H1 (cell line): ENCODE measurements around the gene BCAS3. TPM values are rescaled to one million over a fixed set of nuclear protein-coding genes. Genes with fewer than 3 reads are reported as not detected.

ENCODE experiments used
- CTCF ChIA-PET: fragments of 300-600 bp; sonication (Branson Sonifier 250); formaldehyde crosslinking; loops from one replicate; lab custom pipeline; 2021; ENCODE audit not compliant: partially characterized antibody; lab: Charles Lee
- POLR2A ChIA-PET: fragments of 300-600 bp; sonication (Branson Sonifier 250); formaldehyde crosslinking; loops from one replicate; lab custom pipeline; 2021; ENCODE audit warnings: inconsistent platforms; ENCODE audit not compliant: partially characterized antibody; lab: Charles Lee
- DNase-seq, 2 experiments: peaks; one replicate each; pipeline versions ENCODE4 v3.0.0 to v3.0.0-alpha.2; 2010 to 2022; ENCODE audit warnings: low spot score in 2 of 2, low read depth in 1 of 2, mixed read lengths in 1 of 2
- FAIRE-seq: peaks from 2 replicates; lab custom pipeline; 2011; peaks lifted over from hg19 to GRCh38; lab: Jason Lieb, UNC
- H2AFZ ChIP-seq: 2 replicates; pipeline ENCODE4 v1.8.1; 2012; ENCODE audit warnings: low read length, inconsistent platforms
- H2AK5ac ChIP-seq: 2 replicates; pipeline ENCODE4 v1.6.1; 2013; ENCODE audit warnings: low read depth, low read length
- H2BK120ac ChIP-seq: replicated peaks from 2 replicates; pipeline ENCODE3; 2013; ENCODE audit warnings: low read depth, low read length, inconsistent platforms
- H2BK12ac ChIP-seq: 2 replicates; pipeline ENCODE4 v1.6.1; 2013; ENCODE audit warnings: low read depth, low read length
- H2BK15ac ChIP-seq: 2 replicates; pipeline ENCODE4 v1.6.1; 2013; ENCODE audit warnings: low read length
- H2BK20ac ChIP-seq: 2 replicates; pipeline ENCODE4 v1.6.1; 2013; ENCODE audit warnings: low read length
- H2BK5ac ChIP-seq: 2 replicates; pipeline ENCODE4 v1.6.1; 2013; ENCODE audit warnings: low read depth, low read length
- H3K14ac ChIP-seq: 2 replicates; pipeline ENCODE4 v1.6.1; 2013; ENCODE audit warnings: inconsistent platforms; ENCODE audit not compliant: insufficient read length
- H3K18ac ChIP-seq: 2 replicates; pipeline ENCODE4 v1.6.1; 2013; ENCODE audit warnings: low read length; ENCODE audit errors: extremely low read depth
- H3K23ac ChIP-seq: 2 replicates; pipeline ENCODE4 v1.6.1; 2013; ENCODE audit warnings: inconsistent platforms; ENCODE audit not compliant: insufficient read length
- H3K23me2 ChIP-seq: 2 replicates; pipeline ENCODE4 v1.6.1; 2013; ENCODE audit warnings: low read depth, low read length
- H3K27ac ChIP-seq: 2 replicates; pipeline ENCODE4 v1.6.1; 2011; ENCODE audit warnings: low read depth, low read length, inconsistent platforms
- H3K27me3 ChIP-seq, 4 experiments: replicated peaks in 1 of 4; 1 replicate in 1 of 4; 2 replicates in 3 of 4; pipeline versions ENCODE4 v1.6.1 to v1.8.1; 2011 to 2013; ENCODE audit warnings: low read length in 3 of 4, mild to moderate bottlenecking in 3 of 4, inconsistent platforms in 2 of 4, mixed read lengths in 2 of 4, moderate library complexity in 1 of 4; ENCODE audit not compliant: control insufficient read depth in 3 of 4, insufficient read depth in 3 of 4; ENCODE audit errors: extremely low read depth in 1 of 4
- H3K36me3 ChIP-seq, 4 experiments: 2 replicates each; pipeline versions ENCODE4 v1.6.1 to v1.8.1; 2011 to 2013; ENCODE audit warnings: mild to moderate bottlenecking in 4 of 4, low read length in 3 of 4, moderate library complexity in 2 of 4, control low read depth in 1 of 4, inconsistent platforms in 1 of 4; ENCODE audit not compliant: insufficient read depth in 4 of 4, control insufficient read depth in 2 of 4
- H3K4ac ChIP-seq: replicated peaks from 2 replicates; pipeline ENCODE3; 2013; ENCODE audit warnings: low read length, low read depth, mixed read lengths, inconsistent platforms; ENCODE audit not compliant: insufficient read length
- H3K4me1 ChIP-seq, 4 experiments: replicated peaks in 1 of 4; 1 replicate in 1 of 4; 2 replicates in 3 of 4; pipeline versions ENCODE4 v1.6.1 to v1.8.1; 2011 to 2013; ENCODE audit warnings: low read length in 3 of 4, inconsistent platforms in 2 of 4, mixed read lengths in 1 of 4; ENCODE audit not compliant: insufficient read depth in 4 of 4, control insufficient read depth in 3 of 4
- H3K4me2 ChIP-seq, 2 experiments: 2 replicates each; pipeline versions ENCODE4 v1.6.1 to v1.8.1; 2011 to 2013; ENCODE audit warnings: low read depth in 2 of 2, low read length in 2 of 2, control low read depth in 1 of 2, inconsistent platforms in 1 of 2, mild to moderate bottlenecking in 1 of 2; ENCODE audit not compliant: insufficient read depth in 1 of 2
- H3K4me3 ChIP-seq, 4 experiments: fragments of 200-600, 300-600 bp in 1 of 4; sonication (generic), shearing (Covaris generic), sonication (Bioruptor Twin) in 1 of 4; 2 replicates each; pipeline versions ENCODE4 v1.5.1 to v1.8.1; 2011 to 2016; ENCODE audit warnings: low read length in 4 of 4, low read depth in 3 of 4, control low read depth in 2 of 4, inconsistent platforms in 2 of 4, mild to moderate bottlenecking in 2 of 4, mixed read lengths in 1 of 4, moderate library complexity in 1 of 4; ENCODE audit not compliant: insufficient read depth in 2 of 4; ENCODE audit errors: extremely low read depth in 1 of 4
- H3K56ac ChIP-seq: replicated peaks from 2 replicates; pipeline ENCODE3; 2013; ENCODE audit warnings: low read depth, mild to moderate bottlenecking, mixed read lengths, low read length, inconsistent platforms; ENCODE audit not compliant: insufficient read length
- H3K79me1 ChIP-seq: 2 replicates; pipeline ENCODE4 v1.6.1; 2013; ENCODE audit warnings: low read depth, low read length, control low read depth
- H3K79me2 ChIP-seq, 2 experiments: 2 replicates each; pipeline versions ENCODE4 v1.6.1 to v1.8.1; 2012 to 2013; ENCODE audit warnings: low read length in 2 of 2, mild to moderate bottlenecking in 2 of 2, inconsistent platforms in 1 of 2; ENCODE audit not compliant: insufficient read depth in 2 of 2, control insufficient read depth in 1 of 2
- H3K9ac ChIP-seq, 4 experiments: replicated peaks in 1 of 4; 1 replicate in 1 of 4; 2 replicates in 3 of 4; pipeline versions ENCODE4 v1.6.1 to v1.8.1; 2011 to 2013; ENCODE audit warnings: low read depth in 3 of 4, low read length in 3 of 4, control low read depth in 2 of 4, mild to moderate bottlenecking in 2 of 4, moderate library complexity in 2 of 4, inconsistent platforms in 1 of 4; ENCODE audit errors: extremely low read depth in 1 of 4
- H3K9me3 ChIP-seq, 2 experiments: 2 replicates each; pipeline versions ENCODE4 v1.6.1 to v1.8.1; 2012 to 2013; ENCODE audit warnings: mild to moderate bottlenecking in 2 of 2, moderate library complexity in 2 of 2, control low read depth in 1 of 2, inconsistent platforms in 1 of 2, low read depth in 1 of 2, low read length in 1 of 2, mixed read lengths in 1 of 2; ENCODE audit not compliant: insufficient read depth in 2 of 2
- H4K20me1 ChIP-seq, 2 experiments: replicated peaks in 1 of 2; 2 replicates each; pipeline versions ENCODE3 to v1.8.1; 2011 to 2013; ENCODE audit warnings: inconsistent platforms in 2 of 2, low read length in 2 of 2, mild to moderate bottlenecking in 1 of 2; ENCODE audit not compliant: insufficient read depth in 2 of 2, control insufficient read depth in 1 of 2
- H4K5ac ChIP-seq: 2 replicates; pipeline ENCODE4 v1.6.1; 2013; ENCODE audit warnings: low read length, low read depth, mixed read lengths, inconsistent platforms; ENCODE audit not compliant: insufficient read length
- H4K8ac ChIP-seq: 2 replicates; pipeline ENCODE4 v1.8.0; 2013; ENCODE audit warnings: mild to moderate bottlenecking, moderate library complexity, low read length, inconsistent platforms; ENCODE audit not compliant: insufficient read depth; ENCODE audit errors: extremely low read depth
- H4K91ac ChIP-seq: replicated peaks from 2 replicates; pipeline ENCODE3; 2013; ENCODE audit warnings: low read length, mixed read lengths, inconsistent platforms; ENCODE audit not compliant: insufficient read length
- CHD2 ChIP-seq: IDR thresholded peaks from 2 replicates; pipeline ENCODE4 v1.6.1; 2012; ENCODE audit warnings: low read length, improper control_type of control experiment
- FOSL1 ChIP-seq: IDR thresholded peaks from 2 replicates; pipeline ENCODE4 v1.6.1; 2011; ENCODE audit warnings: mild to moderate bottlenecking, low read depth, low read length, moderate library complexity; ENCODE audit not compliant: insufficient read depth
- GTF2F1 ChIP-seq: IDR thresholded peaks from 2 replicates; pipeline ENCODE4 v1.6.1; 2012; ENCODE audit warnings: low read depth, low read length, improper control_type of control experiment, borderline replicate concordance
- KDM1A ChIP-seq: fragments of 200-600, 300-600 bp; sonication (generic); IDR thresholded peaks from 2 replicates; pipeline ENCODE4 v1.7.1; 2016; ENCODE audit warnings: mild to moderate bottlenecking, low read length, borderline replicate concordance
- KDM5A ChIP-seq: fragments of 200-600 bp; IDR thresholded peaks from 2 replicates; pipeline ENCODE4 v1.7.1; 2012; ENCODE audit warnings: mild to moderate bottlenecking, low read length, inconsistent platforms, mixed read lengths
- NRF1 ChIP-seq: IDR thresholded peaks from 2 replicates; pipeline ENCODE4 v1.6.1; 2011; ENCODE audit warnings: mild to moderate bottlenecking, low read depth, low read length, improper control_type of control experiment
- SP1 ChIP-seq: IDR thresholded peaks from 2 replicates; pipeline ENCODE4 v1.6.1; 2011; ENCODE audit warnings: low read depth, low read length
- SP2 ChIP-seq: IDR thresholded peaks from 2 replicates; pipeline ENCODE4 v1.6.1; 2012; ENCODE audit warnings: mild to moderate bottlenecking, low read length, inconsistent platforms
- WGBS, 2 experiments: shearing (Covaris generic) in 1 of 2; methylation state at CpG; one replicate each; pipeline versions ENCODE4 v1.1.6 to v1.1.7; 2013 to 2015; ENCODE audit warnings: low lambda C conversion rate in 2 of 2, mixed read lengths in 2 of 2, inconsistent platforms in 1 of 2, low coverage in 1 of 2, missing lambda C conversion rate in 1 of 2; ENCODE audit not compliant: insufficient replicate concordance in 2 of 2, insufficient coverage in 1 of 2, insufficient read length in 1 of 2; ENCODE audit errors: extremely low coverage in 1 of 2, missing lambda C conversion rate in 1 of 2; 5-methylcytosine and 5-hydroxymethylcytosine counted together
- polyA plus RNA-seq, 7 experiments: library from polyadenylated mRNA; depleted of rRNA in 3 of 7; stranded (reverse) in 5 of 7; unstranded in 2 of 7; fragments of >200 nt in 5 of 7; fragments of 200-250 nt in 2 of 7; gene quantifications; 1 replicate in 5 of 7; 2 replicates in 1 of 7; 4 replicates in 1 of 7; pipeline versions ENCODE4 v1.2.1 to v1.2.3, GENCODE V29; 2011 to 2013; ENCODE audit warnings: missing spikeins in 2 of 7, mixed read lengths in 2 of 7
- total RNA-seq: library from RNA; stranded (reverse); fragmentation: NEBNext Ultra II Directional; extraction: Animal tissue kit (Norgen Biotek cat#: 25700); gene quantifications from 2 replicates; pipeline ENCODE4 v1.2.1, GENCODE V29; 2021

BCAS3 gene
- total and polyA plus RNA-seq, 2 of the 8 experiments (the other 6 are each of a cell fraction or from before 2014, with no cell fraction given) = 9.9 to 13.3 TPM

DNA sequence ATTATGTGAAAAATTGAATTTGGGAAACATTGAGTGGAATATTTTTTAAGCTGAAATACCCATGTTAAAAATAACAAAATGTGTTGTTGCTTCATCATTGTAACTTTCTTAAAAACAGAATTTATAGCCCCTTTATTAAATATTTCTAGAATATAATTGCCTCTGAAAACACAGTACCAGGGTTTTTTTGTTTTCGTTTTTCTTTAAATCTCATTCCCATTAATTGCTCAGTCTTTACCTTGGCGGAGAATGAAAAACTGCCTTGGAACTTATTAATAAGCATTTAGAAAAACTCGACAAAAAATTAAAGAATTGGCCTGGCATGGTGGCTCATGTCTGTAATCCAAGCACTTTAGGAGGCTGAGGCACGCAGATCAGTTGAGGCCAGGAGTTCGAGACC, 526.8 kb downstream of the BCAS3 start:
- 96% methylated on average over 5 of the region's 5 CpGs; no CpG with 5 or more reads in 1 of the 2 experiments for WGBS, 2 experiments
- Histone ChIP-seq H2BK12ac (no peak overlapping the region), H3K23me2 (no peaks in the 10 kb centered on the region), H2AFZ (no peak overlapping the region), H2BK120ac (no peak overlapping the region), H4K5ac (no peak overlapping the region), H3K79me2 (no peaks in the 10 kb centered on the region), H3K9ac (no peak overlapping the region), H3K27ac (no peak overlapping the region), H3K14ac (no peak overlapping the region), H3K36me3 (no peaks in the 10 kb centered on the region), H3K4me2 (no peak overlapping the region), H3K9me3 (no peaks in the 10 kb centered on the region), H3K4me1 (peaks cover 0 to 6% (median 2%) of the 10 kb centered on the region in 4 experiments; a peak in 5 of 7 replicates), H3K79me1 (no peaks in the 10 kb centered on the region; the same call in 1 of the 2 replicates), H4K8ac (0 out of 2 replicates have a peak overlapping the region, but pooled peaks have one; percentile 40), H3K4ac (no peak overlapping the region), H2BK20ac (no peak overlapping the region), H3K18ac (no peak overlapping the region), H4K91ac (no peak overlapping the region), H4K20me1 (no peaks in the 10 kb centered on the region), H3K27me3 (no peaks in the 10 kb centered on the region), H2BK15ac (no peak overlapping the region), H3K23ac (no peak overlapping the region), H3K56ac (no peak overlapping the region), H2AK5ac (no peak overlapping the region), H3K4me3 (no peak overlapping the region), H2BK5ac (no peak overlapping the region)
- FAIRE-seq (no peak), DNase-seq (no peak)
- ChIA-PET POLR2A (no interaction called here), CTCF (no interaction called here)
- TF ChIP-seq SP1 (no peak), FOSL1 (no peak), SP2 (no peak), NRF1 (no peak), GTF2F1 (no peak), KDM5A (no peak), CHD2 (no peak), KDM1A (no peak)
